Lung (tissue), 12 donors: Measurements from ENCODE around the gene OBSCN. TPM values are rescaled to one million over a fixed set of nuclear protein-coding genes. Genes with fewer than 3 reads are reported as not detected.

Source experiments
- ATAC-seq: fragments of 200-7000 bp; cut with Tn5 transposase; one replicate; pipeline ENCODE4 v1.9.1; 2020; ENCODE audit warnings: moderate number of reproducible peaks; ENCODE audit not compliant: insufficient read depth, low FRiP score
- DNase-seq, 3 donors: peaks; one replicate each; pipeline ENCODE4 v3.0.0-alpha.2; 2013 to 2017
- H3K27ac ChIP-seq, 2 donors: one replicate each; pipeline ENCODE4 v1.5.1; 2013; ENCODE audit warnings: mild to moderate bottlenecking in 2 of 2, moderate library complexity in 2 of 2, control low read depth in 1 of 2, inconsistent platforms in 1 of 2, low read depth in 1 of 2, low read length in 1 of 2
- H3K27me3 ChIP-seq, 3 donors: one replicate each; pipeline ENCODE4 v1.5.1; 2013; ENCODE audit warnings: low read length in 2 of 3; ENCODE audit not compliant: control insufficient read depth in 3 of 3, insufficient read depth in 3 of 3
- H3K36me3 ChIP-seq, 4 donors: one replicate each; pipeline ENCODE4 v1.5.1; 2013; ENCODE audit warnings: low read length in 4 of 4, mild to moderate bottlenecking in 1 of 4, moderate library complexity in 1 of 4; ENCODE audit not compliant: control insufficient read depth in 4 of 4, insufficient read depth in 4 of 4
- H3K4me1 ChIP-seq, 5 donors: one replicate each; pipeline ENCODE4 v1.5.1; 2013; ENCODE audit warnings: low read length in 5 of 5, mild to moderate bottlenecking in 2 of 5, moderate library complexity in 1 of 5; ENCODE audit not compliant: control insufficient read depth in 5 of 5, insufficient read depth in 5 of 5
- H3K4me3 ChIP-seq: one replicate; pipeline ENCODE4 v1.5.1; 2013; ENCODE audit warnings: mild to moderate bottlenecking, control low read depth, moderate library complexity
- H3K9ac ChIP-seq, 2 donors: one replicate each; pipeline ENCODE4 v1.5.1; 2013; ENCODE audit warnings: low read length in 2 of 2, control low read depth in 1 of 2; ENCODE audit not compliant: insufficient read depth in 1 of 2
- H3K9me3 ChIP-seq, 4 donors: one replicate each; pipeline ENCODE4 v1.5.1; 2013; ENCODE audit warnings: low read length in 3 of 4, mild to moderate bottlenecking in 1 of 4, moderate library complexity in 1 of 4; ENCODE audit not compliant: control insufficient read depth in 4 of 4, insufficient read depth in 3 of 4
- WGBS, 2 donors: extraction: QIAGEN DNeasy Blood & Tissue Kit; methylation state at CpG; one replicate each; pipeline ENCODE4 v1.1.7; 2013; 5-methylcytosine and 5-hydroxymethylcytosine counted together
- polyA plus RNA-seq, 2 donors: library from polyadenylated mRNA; stranded (reverse); fragments of 200-250 nt; gene quantifications; one replicate each; pipeline ENCODE4 v1.2.1, GENCODE V29; 2013
- total RNA-seq, 2 donors: library from RNA; depleted of rRNA in 1 of 2; stranded (reverse); fragments of >200 nt in 1 of 2; gene quantifications; one replicate each; pipeline ENCODE4 v1.2.1, GENCODE V29; 2014 to 2021
- TF ChIP-seq, protein P1 (sequence below): IDR thresholded peaks from 2 replicates; pipeline ENCODE4 v1.5.1; 2012; ENCODE audit warnings: mild to moderate bottlenecking; ENCODE audit errors: control extremely low read depth, extremely low read depth
- donor health status: control.
- donor health status: control.
- donor health status: Bipolar disorder and iron deficiency.
- donor health status: healthy.
- donor health status: DM: yes; HTN: yes; CAD: no.

The OBSCN gene
- total and polyA plus RNA-seq, 4 donors = 5.1 to 47.3 (median 25.4) TPM

DNA sequence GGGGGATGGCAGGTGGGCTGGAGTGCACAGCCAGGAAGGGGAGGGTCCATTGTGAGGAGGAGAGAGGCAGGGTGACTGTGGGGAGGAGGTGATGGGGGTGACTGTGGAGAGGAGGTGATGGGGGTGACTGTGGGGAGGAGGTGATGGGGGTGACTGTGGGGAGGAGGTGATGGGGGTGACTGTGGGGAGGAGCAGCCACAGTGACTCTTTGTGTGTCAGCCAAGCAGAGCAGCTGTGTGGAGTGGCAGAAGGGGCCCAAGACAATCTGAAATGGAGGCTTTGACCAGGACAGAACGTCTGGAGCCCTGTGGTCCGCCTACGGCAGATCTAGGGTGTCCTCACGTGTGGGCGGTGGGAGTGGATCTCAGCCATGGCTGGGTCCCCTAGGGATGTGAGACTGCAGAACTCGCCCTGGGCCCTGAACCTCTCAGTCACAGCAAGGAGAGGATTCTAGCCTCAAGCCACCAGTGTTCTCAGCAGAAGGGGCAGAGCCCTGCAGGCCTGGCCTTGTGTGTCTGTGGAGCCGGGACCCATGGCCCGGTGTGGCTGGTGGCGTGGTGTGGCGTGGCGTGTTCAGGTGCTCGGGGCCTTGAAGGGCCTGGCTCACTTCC is 81.5 kb downstream of the OBSCN start:
- no peak overlapping the region for H3K9ac ChIP-seq
- ATAC-seq (no peak), DNase-seq (no peak)
- H3K4me3 ChIP-seq = no peak overlapping the region
- H3K36me3 ChIP-seq = peaks cover 0 to 15% (median 9%) of the 10 kb centered on the region in 4 donors
- 85 to 93% methylated on average over 12 of the region's 12 CpGs for WGBS, 2 donors
- no peaks in the 10 kb centered on the region for H3K27me3 ChIP-seq
- H3K9me3 ChIP-seq = no peaks in the 10 kb centered on the region
- no peak overlapping the region for H3K27ac ChIP-seq
- TF ChIP-seq, protein P1, sequence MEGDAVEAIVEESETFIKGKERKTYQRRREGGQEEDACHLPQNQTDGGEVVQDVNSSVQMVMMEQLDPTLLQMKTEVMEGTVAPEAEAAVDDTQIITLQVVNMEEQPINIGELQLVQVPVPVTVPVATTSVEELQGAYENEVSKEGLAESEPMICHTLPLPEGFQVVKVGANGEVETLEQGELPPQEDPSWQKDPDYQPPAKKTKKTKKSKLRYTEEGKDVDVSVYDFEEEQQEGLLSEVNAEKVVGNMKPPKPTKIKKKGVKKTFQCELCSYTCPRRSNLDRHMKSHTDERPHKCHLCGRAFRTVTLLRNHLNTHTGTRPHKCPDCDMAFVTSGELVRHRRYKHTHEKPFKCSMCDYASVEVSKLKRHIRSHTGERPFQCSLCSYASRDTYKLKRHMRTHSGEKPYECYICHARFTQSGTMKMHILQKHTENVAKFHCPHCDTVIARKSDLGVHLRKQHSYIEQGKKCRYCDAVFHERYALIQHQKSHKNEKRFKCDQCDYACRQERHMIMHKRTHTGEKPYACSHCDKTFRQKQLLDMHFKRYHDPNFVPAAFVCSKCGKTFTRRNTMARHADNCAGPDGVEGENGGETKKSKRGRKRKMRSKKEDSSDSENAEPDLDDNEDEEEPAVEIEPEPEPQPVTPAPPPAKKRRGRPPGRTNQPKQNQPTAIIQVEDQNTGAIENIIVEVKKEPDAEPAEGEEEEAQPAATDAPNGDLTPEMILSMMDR = no peak
- no peaks in the 10 kb centered on the region for H3K4me1 ChIP-seq

DNA sequence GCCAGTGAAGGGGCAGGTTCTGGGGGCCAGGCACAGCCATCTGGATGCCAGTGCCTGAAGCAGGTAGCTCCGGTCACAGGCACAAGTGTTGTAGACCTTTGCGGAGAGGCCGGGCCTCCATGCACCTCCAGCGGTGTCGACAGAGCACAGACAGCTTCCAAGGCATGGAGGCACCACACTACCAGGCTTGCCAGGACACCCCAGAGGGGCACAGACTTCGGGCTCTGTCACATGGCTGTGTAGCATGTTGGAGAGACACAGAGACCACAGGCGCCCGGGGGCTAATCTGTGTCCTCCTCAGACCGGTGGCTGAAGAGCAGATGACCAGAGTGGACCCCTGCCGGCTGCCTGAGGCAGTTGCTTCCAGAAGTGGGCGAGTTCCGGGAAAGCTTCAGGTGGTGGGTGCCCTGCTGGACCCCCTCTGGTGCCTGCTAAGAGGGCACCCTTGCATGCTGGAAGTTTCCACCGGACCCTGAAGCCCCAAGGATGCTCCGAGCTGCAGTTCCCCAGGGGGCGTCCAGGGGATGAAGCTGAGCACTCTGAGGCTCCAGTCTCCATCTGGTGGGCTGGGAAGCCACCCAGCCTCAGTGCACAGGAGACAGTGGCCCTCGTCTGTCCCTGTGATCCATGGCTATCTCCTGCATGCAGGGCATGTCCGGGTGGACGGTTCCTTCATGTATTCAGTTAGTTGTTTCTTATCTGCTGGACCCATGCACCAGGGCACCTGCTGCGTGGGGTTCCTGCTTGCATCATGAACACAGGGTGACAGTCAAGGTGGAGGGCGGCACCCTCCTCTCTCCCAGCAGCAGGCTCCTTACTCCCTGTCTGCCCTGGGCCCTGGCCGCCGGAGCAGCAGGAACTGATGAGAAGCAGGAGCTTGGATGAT is 82.4 kb downstream of the OBSCN start:
- no peaks in the 10 kb centered on the region for H3K27me3 ChIP-seq
- H3K27ac ChIP-seq = no peak overlapping the region
- TF ChIP-seq, protein P1 = no peak
- no peak for ATAC-seq
- H3K9ac ChIP-seq = no peak overlapping the region
- H3K4me1 ChIP-seq = no peaks in the 10 kb centered on the region
- no peak for DNase-seq
- peaks cover 0 to 17% (median 10%) of the 10 kb centered on the region in 4 donors for H3K36me3 ChIP-seq
- no peak overlapping the region for H3K4me3 ChIP-seq
- no peaks in the 10 kb centered on the region for H3K9me3 ChIP-seq
- 94 to 96% methylated on average over 22 of the region's 22 CpGs for WGBS, 2 donors

DNA sequence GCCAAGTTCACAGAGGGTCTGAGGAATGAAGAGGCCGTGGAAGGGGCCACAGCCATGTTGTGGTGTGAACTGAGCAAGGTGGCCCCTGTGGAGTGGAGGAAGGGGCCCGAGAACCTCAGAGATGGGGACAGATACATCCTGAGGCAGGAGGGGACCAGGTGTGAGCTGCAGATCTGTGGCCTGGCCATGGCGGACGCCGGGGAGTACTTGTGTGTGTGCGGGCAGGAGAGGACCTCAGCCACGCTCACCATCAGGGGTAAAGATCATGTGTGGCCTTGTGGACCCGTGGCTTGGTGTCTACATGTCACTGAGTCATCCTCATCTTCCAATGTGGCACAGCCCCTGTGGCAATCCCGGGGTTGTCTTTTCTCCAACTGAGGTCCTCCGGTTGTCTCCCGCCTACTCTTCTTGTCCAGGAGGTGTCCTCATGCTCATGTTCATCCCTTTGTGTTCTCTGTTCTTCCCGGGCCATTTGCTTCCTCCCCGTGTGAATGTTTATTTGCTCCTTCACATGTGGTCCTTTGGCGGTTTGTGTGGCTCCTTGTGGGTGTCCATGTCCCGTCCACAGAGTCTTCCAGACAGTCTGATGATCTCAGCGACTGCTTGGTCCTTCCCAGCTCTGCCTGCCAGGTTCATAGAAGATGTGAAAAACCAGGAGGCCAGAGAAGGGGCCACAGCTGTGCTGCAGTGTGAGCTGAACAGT is 84.2 kb downstream of the OBSCN start:
- peaks cover 0 to 11% (median 7%) of the 10 kb centered on the region in 4 donors for H3K36me3 ChIP-seq
- no peaks in the 10 kb centered on the region for H3K27me3 ChIP-seq
- 85 to 91% methylated on average over 16 of the region's 16 CpGs for WGBS, 2 donors
- DNase-seq = no peak
- H3K4me3 ChIP-seq = no peak overlapping the region
- ATAC-seq = no peak
- TF ChIP-seq, protein P1 = no peak
- no peaks in the 10 kb centered on the region for H3K9me3 ChIP-seq
- H3K9ac ChIP-seq = no peak overlapping the region
- no peaks in the 10 kb centered on the region for H3K4me1 ChIP-seq
- H3K27ac ChIP-seq = no peak overlapping the region
